ENCODE results near the gene BRME1.
A peak's percentile ranks its signal among the peaks of the same experiment; 100 is the strongest.

Gene BRME1

DNA sequence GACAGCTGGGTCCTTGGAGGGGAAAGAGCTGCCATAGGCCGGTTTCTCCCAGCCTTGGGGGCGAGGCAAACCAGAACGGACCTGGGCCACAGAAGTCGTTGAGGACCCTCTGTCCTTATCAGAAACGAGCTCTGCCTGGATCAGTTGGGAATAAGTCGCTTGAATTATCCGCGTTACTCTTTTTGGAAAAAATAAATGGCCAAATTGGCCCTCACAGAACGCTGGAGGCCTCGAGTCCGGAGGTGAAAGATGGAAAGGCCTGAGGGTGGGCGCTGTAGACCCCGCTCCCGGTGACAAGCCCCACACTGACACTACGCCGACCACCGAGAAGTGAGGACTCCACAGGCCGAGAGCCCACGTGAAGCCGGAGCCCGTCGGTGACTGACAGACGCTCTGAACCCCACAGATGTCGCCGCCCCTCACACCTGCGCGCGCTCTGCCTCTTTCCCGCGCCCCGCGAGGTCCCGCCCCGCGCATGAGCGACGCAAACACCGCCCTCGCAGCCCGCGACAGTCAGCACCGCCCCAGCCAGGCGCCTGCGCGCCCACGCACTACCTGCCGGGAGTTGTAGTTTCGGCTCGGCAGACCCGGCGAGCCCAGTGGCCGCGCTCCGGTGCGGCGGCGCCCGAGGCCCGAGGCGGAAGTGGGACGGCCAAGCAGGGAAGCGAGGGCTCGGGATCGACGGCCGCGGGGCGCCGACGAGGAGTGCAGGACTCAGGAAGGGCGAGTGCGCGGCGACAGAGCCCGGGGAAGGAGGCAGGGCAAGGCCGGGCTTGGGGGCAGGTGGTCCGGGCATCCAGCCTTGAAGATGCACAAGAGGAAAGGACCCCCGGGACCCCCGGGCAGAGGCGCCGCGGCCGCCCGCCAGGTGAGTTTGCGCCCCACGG lies at the start of gene BRME1, which contains the start of gene CC2D1A:
Gene BRME1, minus strand, starts transcription at position 484 of the 887 bp plus-strand sequence. CDS start 1,225 bp downstream, outside the sequence.
Gene CC2D1A, plus strand, starts transcription at position 568 of the 887 bp plus-strand sequence. Its CDS starts 241 bp downstream, at position 809.
- peak; percentile 93 to 96 for DNase-seq (ENCODE audit: low read depth in 2 of 2)

DNA sequence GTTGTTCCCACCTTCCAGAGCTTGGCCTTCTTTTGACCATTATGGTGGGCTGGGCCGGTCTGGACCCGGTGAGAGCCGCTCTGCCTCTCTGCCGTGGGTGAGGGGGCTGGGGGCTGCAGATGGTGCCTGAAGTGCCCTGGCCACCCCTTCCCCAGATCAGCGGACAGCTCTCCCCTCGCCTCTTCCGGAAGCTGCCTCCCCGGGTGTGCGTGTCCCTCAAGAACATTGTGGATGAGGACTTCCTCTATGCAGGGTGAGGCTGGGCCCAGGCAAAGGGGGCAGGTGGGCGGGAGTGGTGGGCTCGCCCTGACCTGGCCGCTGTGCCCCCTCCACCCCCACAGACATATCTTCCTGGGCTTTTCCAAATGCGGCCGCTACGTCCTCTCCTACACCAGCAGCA lies 48.3 kb upstream of the BRME1 start:
- no peak for DNase-seq (ENCODE audit: low read depth in 2 of 2)

DNA sequence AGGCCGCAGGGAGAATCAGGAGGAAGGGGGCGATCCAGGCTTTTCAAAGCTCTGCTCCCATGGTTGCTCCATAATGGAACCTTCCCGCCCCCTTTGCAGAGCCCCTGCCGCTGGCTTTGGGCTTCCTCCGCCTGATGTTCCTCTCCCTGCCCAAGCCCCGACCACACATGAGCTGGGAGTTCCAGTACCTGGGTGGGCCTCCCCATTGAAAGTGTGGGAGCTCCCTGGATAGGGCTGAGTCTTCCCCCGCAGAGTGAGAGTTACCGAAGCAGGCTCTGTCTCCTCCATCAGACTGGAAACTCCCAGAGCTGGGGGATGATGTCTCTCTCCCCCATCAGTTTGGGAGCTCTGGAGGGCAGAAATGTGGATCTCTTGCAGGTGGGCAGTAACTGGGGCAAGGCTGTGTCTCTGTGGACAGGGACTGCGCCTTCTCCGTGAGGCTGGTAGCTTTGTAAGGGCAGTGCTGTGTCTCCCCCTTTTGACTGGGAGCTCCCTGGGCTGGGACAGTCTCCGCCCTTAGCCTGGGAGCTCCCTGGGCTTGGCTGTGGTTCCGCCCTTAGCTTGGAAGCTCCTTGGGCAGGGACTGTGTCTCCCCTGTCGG lies 47.1 kb upstream of the BRME1 start:
- no peak for DNase-seq (ENCODE audit: low read depth in 2 of 2)

DNA sequence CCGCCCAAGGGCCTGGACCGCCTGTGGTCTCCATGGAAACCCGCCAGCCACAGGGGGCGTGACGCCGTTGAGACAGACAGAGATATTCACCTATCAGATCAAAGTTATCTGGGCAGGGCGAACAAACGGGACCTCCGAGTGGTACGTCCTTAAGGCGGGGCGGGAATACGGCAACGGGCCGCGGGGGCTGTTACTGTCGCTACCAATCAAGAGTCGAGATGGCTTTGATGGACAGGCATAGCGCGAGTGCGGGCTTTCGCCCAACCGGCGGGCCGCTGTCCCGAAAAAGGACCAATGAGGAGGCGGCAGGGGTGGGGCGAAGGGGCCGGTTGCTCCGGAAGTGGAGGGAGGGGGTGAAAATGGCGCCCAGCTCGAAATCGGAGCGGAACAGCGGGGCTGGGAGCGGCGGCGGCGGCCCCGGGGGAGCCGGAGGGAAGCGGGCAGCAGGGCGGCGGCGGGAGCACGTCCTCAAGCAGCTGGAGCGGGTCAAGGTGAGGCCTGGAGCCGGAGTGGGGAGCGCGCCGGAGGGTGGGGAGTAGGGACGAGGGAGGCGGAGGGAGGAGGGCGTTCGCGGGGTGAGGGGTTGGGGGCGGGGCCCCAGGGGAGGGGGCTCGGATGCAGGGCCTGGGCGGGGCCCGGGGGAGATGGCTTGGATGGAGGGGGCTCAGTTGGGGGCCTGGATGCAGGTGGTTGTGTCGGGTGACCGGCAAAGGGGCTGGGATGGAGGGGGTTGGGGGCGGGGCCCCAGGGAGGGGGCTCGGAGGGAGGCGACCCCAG lies 46.4 kb upstream of the BRME1 start, which contains the start of gene DCAF15:
Gene DCAF15, plus strand, starts transcription at position 356 of the 777 bp plus-strand sequence. Its CDS starts 4 bp downstream, at position 360.
- peak; percentile 95 to 98 for DNase-seq (ENCODE audit: low read depth in 2 of 2)

DNA sequence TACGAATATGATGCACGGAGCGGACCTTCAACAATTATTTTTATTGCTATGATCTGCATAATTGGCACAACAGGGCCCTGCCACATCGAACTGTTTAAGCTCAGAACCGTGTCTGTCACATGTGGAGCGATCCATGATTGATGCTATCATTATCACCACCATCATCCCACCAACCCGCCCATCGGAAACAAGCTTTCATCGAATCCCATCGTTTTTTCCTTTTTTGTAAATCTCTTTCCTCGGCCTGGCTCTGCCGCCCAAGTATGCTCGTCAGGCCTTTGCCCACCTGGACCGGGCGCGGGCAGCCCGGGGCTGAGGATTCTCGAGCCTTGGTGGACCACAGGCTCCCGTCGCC lies 45.9 kb upstream of the BRME1 start:
- no peak for DNase-seq (ENCODE audit: low read depth in 2 of 2)

DNA sequence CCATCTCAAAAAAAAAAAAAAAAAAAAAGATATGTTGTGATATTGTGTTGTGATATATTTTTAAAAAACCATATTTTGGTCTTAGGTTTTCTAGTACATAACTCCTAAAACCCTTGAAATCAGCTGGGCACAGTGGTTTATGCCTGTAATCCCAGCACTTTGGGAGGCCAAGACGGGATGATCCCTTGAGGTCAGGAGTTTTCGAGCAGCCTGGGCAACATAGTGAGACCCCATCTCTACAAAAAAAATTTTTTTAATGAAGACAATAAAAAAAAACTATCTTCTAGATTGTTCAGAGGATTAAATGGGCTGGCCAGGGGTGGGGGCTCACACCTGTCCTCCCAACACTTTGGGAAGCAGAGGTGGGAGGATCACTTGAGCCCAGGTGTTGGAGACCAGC lies 45.1 kb upstream of the BRME1 start:
- no peak for DNase-seq (ENCODE audit: low read depth in 2 of 2)

DNA sequence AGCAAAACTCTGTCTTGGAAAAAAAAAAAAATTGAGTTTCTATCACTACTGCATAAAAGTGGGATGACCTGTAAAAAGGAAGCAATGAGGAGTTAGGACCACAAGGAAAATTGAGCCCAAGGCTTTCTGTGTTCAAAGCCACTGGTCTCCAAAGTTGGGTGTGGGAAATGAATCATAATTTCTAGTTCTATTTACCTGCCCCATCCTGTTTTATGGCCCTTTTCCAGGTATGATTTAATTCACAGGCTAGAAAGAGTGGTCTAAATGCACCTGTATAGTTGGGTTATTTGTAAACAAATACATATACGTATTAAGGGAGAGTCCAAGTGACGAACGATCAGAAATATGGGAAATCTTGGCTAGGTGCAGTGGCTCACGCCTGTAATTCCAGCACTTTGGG lies 40.5 kb upstream of the BRME1 start:
- DNase-seq (ENCODE audit: low read depth in 2 of 2), result no peak

DNA sequence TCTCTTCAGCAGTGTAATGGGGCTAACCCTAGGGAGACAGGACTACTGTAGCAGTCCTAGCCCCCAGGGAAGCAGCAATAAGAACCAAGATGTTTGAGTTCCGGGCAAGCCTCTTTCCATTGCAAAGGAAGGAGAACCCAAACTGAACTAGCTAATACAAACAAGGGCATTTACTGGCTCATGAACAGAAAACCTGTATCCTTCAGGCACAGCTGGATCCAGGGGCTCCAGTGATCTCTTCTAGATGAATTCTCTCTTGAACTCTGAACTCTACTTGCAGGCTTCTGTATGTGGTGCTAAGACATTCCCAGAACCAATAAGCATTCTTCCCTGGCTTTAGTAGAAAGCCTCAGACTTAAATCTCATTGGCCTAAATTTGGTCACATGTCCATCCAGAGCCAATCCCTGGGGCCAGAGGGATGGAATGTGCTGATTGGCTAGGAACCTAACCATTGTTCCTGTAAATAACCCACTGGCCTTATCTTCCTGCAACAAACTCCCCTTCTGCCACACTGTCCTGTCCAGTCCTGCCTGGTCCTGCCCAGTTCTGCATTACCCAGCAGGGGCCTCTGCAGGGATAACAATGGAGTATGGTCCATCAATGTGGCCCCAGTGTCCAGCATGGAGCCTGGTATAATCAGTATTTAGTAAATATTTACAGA lies 36.2 kb upstream of the BRME1 start:
- DNase-seq (ENCODE audit: low read depth in 2 of 2), result no peak

DNA sequence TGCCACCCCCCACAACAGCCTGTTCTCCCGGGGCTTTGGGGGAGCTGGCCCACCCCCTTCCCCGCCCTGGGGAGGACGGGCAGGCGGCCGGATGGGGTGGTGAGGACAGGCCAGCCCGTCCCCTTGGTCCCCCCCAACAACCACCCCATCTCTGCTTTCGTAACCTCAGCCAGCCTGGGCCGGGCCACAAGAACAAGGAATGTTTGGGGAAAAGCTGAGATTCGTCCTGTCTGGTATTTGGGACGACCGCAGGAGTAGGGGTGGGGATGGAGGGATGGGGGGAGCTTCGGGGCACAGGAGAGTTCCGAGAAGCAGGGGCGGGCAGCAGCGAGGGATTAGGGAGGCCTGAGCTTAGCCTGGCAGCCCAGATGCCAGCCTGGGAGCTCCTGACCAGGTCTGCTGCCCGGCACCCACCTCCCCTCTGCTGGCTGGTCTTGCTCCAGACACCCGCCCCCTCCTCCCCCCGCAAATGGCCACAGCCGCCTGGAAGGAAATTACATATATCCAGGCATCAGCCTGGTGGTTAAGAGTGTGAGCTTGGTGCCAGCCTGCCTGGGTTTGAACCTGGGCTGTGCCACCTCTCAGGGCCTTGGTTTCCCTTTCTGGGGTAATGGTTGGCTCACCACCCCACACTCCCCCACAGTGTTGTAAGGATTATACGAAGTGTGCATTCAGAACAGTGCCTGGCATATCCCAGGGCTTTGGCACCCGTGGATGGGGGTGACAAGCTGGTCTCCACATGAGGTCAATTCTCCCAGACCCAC lies 32.6 kb upstream of the BRME1 start, which contains the start of gene PODNL1:
Gene PODNL1, minus strand, starts transcription at position 117 of the 764 bp plus-strand sequence. CDS start 236 bp downstream, outside the sequence.
- no peak for DNase-seq (ENCODE audit: low read depth in 2 of 2)

DNA sequence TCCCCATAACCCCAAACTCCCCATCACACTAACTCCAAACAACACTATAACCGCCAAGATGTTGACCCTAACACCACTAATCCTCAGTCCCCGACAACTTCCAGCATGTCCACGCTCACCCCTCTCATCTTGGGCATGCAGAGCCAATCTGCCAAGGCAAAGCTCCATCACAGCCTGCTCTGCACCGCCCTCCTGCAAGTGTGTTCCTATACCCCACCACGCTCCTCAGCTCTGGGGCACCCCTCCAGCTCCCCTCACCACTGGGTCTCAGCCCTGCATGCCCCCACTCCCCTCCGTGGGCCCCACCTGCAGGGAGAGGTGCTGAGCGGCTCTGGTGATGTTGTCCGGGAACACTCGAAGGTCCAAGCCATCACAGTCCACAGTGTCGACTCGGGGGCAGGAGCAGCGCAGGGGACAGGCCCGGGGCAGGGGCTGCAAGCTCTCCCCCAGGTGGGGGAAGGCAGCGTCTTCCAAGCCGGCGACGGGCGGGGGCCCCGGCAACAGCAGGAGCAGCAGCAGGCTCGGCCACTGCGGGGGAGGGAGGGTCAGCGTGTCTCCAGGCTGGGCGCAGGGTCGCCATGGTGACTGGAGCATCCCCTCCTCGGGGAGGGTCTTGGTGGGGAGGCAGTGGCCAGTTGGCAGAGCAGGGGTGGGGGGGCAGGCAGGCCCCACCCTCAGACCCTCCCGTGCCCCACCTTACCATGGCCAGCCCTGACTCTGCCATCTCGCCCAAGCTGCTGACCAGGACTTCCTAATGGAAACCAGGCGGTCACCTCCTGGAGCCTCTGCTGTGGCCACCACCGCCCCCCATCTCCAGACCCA lies 31.8 kb upstream of the BRME1 start:
- no peak for DNase-seq (ENCODE audit: low read depth in 2 of 2)

DNA sequence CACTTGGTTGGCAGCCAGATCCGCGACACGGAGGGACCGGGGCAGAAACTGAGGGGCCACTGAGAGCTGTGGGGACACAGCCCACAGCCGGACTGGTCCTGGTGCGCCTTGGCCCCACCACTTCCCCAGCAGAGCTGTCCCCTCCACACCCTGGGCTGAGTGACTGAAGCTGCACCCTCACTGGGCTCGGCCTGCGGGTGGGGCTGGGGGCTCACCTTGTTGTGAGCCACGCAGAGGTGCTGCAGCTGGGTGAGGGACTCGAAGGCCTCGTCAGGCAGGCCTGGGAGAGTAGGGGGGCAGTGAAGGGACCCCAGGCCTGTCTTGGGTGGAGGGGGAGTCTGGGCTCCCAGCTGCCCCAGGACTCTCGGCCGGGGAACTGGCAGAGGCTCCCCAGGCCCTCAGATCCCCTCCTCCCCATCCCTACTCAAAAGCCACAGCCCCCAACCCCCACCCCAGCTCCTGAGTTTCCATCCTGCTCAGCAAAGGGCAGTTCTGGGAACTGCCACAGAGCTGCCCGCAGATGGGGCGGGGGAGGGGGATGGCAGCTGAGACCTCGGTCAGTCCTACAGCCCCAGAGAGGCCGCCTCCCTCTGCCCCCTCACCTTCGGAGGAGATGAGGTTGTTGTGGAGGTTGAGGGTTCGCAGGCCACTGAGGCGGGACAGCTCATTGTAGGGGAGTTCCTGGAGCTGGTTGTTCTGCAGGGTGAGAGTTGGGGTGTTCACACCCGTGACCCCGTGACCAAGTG lies 30.0 kb upstream of the BRME1 start:
- no peak for DNase-seq (ENCODE audit: low read depth in 2 of 2)

DNA sequence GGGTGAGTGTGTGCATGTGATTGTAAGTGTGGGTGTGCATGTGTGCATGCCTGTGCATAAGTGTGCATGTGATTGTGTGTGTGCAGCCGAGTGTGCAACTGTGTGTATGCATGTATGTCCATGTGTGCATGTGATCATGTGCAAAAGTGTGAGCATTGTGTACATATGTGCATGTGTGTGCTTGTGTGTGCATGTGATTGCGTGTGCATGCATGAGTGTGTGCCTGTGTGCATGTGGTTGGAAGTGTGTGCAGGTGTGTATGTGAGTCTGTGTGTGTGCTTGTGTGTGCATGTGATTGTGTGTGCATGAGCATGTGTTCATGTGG lies 28.8 kb upstream of the BRME1 start:
- DNase-seq (ENCODE audit: low read depth in 2 of 2), result no peak

DNA sequence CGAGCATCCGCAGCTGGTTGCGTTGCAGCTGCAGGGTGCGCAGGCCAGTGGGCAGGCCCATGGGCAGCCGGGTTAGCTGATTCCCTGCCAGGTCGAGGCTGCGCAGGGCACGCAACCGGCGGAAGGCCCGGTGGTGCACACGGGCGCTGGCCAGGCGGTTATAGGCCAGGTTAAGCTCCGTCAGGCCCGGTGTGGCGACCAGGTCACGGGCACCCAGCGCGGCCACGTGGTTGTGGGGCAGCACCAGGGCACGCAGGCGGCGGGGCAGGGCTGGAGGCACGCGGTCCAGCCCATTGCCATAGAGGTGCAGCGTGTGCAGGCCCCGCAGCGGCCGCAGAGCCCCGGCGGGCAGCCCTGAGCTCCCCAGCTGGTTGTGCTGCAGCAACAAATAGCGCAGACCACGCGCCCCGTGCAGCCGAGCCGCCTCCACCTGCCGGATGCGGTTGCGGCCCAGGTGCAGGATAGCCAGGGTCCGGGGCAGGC lies 27.0 kb upstream of the BRME1 start:
- DNase-seq (ENCODE audit: low read depth in 2 of 2), result no peak

DNA sequence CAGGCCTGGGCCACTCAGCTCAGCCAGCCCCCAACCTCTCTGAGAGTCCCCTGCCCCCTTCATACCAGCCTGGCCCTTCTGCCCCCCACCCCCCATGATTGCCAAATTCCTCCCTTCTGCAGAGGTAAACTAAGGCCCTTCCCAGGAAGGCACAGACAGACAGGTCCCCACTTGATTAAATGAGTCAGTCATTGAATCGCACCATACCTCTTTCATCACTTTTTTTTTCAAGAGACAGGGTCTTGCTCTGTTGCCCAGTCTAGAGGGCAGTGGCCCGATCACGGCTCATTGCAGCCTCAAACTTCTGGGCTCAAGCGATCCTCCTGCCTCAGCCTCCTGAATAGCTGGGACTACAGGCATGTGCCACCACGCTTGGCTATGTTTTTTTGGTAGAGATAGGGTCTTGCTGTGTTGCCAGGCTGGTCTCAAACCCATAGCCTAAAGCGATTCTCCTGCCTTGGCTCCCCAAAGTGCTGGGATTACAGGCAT lies 26.3 kb upstream of the BRME1 start:
- no peak for DNase-seq (ENCODE audit: low read depth in 2 of 2)

DNA sequence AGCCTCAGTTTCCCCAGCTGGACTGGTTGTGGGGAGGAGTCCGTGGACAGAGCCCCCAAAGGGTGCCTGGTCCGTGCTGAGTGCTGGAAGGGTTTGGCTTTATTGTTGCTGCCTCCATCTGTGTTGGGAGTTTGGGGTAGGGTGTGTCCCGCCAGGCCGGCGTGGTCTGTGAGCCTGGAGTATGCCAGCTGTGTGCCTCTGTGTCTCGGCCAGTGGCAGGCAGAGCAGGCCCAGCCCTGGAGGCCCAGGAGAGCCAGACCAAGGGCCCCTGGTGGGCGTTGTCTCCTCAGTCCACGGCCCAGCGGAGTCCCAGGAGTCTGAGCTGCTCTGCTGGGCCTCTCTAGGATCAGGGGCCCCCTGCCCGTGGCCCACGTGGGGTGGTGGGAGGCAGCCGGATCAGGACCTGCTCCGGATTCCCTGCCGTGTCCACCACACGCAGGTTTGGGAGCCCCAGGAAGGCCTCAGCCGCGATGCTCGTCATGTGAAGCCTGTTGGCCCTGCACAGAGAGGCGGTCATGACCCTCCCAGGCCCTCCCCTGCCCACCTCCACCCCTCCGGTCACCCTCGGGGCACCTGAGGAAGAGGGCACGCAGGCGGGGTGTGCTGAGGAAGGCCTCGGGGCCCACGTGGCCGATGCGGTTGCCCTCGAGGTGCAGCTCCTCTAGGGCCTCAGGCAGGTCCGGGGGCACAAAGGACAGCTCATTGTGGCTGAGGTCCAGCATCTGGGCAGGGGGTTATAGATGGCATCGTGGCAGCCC lies 25.7 kb upstream of the BRME1 start:
- no peak for DNase-seq (ENCODE audit: low read depth in 2 of 2)

DNA sequence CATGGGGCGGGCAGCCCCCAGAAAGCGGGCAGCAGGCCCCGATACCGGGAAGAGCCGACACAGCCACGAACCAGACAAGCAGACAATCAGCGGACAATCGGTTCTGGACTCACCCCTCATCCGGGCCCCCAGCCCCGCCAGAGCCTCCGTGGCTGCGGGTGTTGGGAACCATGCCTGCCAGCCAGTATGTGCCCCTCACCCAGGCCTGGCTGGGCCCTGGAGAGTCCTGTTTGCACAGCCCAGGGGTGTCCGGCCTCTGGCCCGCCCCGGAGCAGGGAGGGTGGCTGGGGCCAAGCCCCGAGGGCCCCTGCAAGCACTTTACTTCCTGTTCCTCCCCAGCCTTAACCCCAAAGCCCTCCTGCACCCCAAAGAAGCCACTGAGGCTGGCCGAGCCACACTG lies 24.5 kb upstream of the BRME1 start:
- no peak for DNase-seq (ENCODE audit: low read depth in 2 of 2)

DNA sequence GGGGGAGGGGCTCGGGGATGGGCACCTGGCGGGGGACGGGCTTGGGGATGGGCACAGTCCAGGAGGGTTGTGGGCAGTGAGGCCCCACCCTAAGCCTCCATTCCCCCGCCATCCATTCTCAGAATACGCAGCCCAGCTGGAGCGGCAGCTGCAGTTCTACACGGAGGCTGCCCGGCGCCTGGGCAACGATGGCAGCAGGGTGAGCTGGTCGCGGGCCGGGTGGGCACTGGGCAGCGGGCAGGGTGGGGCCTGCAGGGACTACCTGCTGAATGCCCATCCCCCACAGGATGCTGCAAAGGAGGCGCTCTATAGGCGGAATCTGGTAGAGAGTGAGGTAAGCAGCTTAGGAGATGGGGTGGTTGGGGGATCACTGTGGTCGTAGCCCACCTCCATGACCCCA lies 24.0 kb upstream of the BRME1 start:
- DNase-seq (ENCODE audit: low read depth in 2 of 2), result no peak

DNA sequence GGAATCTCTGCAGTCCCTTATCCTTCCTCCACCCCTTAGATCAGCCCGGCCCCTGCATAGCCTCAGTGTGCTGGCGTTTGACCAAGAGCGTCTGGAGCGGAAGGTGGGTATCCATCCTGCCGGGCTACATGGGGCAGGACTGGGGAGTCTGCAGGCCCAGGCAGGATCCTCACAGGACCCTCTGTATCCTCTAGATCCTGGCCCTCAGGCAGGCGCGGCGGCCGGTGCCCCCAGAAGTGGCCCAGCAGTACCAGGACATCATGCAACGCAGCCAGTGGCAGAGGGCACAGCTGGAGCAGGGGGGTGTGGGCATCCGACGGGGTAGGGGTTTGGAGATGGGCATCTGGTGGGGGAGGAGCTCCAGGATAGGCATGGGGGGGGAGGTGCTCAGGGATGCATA lies 23.4 kb upstream of the BRME1 start:
- no peak for DNase-seq (ENCODE audit: low read depth in 2 of 2)

All from stimulated activated CD8-positive, alpha-beta memory T cell treated with anti-CD3 and anti-CD28 coated beads, Interleukin-2, amount 100 ng/mL, for 48 hours (primary cell).